ENCODE results near the gene ARHGAP20. TPM values are rescaled to one million over a fixed set of nuclear protein-coding genes. Genes with fewer than 3 reads are reported as not detected.
"Not testable (repeated sequence)": the region's sequence is repeated elsewhere in the genome, so short reads cannot be mapped to it uniquely, and the experiment has no call there.

The ARHGAP20 gene
- total RNA-seq, 1 donor from 2014 or later: 1.0 TPM

DNA sequence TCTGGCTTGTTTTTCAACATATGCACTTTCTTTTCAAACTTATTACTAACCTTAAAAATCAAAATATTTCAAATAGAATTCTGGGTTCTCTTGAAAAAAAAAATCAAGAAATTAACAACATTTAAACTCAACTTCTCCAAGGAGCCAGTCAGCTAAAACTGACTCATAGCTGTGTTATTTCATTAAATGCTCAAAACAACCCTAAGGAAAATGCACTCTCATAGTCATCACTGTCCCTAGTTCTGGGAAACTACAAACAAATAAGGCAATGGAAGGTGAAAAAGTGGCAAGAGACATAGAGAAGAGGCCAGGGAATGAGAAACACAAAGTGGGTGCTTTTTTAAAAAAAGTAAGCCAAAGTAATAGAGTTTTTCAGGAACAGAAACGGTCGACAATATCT, 4.1 kb upstream of the ARHGAP20 start:
- no peak for ATAC-seq

DNA sequence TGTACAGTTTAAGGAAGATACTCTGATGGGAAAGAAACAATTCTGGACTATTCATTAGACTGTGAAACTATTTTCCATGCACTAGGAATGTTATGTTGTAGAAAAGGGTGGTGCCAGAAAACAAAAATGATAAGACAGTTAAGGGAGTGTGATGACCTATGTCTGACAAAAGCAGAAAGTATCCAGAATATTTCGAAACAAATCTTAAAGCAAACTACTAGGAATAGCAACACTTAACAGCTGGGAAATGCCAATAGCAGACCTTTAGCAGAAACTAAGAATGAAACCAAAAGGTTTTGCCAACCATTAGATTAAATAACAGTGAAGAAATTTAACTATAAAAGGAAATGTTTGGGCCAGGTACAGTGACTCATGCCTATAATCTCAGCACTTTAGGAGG, 3.3 kb upstream of the ARHGAP20 start:
- ATAC-seq: no peak
- DNase-seq (ENCODE audit: low spot score): no peak

More for the DNA sequence above, 4.1 kb upstream of the ARHGAP20 start:
- no peak for DNase-seq (ENCODE audit: low spot score)

DNA sequence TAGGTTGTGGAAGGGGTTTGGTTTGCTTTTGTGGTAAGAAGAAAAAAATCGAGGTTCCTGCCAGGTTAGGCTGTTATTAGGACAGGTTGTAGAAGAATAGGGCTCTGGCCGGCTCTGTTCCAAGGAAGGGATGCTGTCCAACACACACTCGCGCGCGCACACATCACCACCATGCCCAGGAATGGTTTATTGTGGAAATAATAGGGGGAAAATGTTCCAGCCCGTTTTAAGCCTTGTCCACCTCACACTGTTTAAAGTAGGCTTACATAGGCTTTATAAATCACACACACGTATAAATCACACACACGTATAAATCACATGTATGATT, 1.2 kb upstream of the ARHGAP20 start:
- no peak for ATAC-seq
- DNase-seq (ENCODE audit: low spot score): no peak

DNA sequence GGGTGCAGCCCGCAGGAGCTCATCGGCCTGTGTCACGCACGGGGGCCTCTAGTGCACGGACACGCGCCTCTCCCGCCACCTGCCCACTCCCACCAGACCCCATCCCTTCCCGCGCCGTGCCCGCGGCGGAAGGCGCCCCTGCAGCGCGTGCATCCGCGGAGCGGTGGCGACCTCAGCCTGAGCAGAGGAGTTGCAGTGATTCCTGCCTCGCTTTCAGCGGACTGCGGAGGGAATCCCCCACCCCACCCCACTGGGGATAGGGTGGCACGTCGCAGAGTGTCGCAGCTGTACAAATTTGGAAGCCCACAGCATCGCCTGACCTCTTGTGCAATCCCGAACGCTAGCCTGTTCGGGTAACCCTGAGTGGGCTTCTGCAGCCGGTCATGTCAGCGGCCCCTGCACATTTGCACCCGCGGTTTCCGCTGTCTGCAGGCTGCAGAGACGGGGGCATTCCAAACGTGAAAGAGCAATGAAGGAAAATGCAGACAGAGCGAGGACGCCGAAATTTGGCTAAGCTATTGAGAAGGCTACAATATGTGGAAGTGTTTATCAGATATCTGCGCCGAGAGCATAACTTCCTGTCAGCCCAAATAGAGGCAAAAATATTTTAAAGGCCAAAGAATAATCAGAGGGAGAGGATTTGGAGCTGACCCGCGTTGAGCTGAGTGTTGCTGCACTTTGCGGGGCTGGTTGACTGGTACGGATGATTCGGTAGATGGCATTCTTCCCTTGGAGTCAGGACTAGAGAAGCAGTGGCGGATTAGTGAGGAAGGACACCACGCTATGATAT, 617 bp upstream of the ARHGAP20 start:
- ATAC-seq (peak; percentile 62), DNase-seq (ENCODE audit: low spot score) (peak; percentile 56)

DNA sequence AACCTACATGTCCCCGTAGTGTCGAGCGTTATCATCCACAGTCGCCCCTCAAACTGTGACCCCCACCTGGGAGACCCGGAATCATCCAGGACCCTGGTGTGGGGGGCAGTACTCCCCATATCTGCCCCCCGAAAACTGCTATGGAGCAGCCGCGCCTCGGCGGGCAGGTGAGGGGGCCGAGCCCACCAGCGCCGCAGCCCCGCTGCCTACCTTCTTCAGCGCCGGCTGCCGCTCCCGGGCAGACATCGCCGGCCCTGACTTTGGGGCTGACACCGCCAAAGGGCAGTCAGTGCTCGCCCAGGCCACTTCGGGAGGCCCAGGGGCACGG, 825 bp downstream of the ARHGAP20 start:
- DNase-seq (ENCODE audit: low spot score) (no peak), ATAC-seq (no peak)

DNA sequence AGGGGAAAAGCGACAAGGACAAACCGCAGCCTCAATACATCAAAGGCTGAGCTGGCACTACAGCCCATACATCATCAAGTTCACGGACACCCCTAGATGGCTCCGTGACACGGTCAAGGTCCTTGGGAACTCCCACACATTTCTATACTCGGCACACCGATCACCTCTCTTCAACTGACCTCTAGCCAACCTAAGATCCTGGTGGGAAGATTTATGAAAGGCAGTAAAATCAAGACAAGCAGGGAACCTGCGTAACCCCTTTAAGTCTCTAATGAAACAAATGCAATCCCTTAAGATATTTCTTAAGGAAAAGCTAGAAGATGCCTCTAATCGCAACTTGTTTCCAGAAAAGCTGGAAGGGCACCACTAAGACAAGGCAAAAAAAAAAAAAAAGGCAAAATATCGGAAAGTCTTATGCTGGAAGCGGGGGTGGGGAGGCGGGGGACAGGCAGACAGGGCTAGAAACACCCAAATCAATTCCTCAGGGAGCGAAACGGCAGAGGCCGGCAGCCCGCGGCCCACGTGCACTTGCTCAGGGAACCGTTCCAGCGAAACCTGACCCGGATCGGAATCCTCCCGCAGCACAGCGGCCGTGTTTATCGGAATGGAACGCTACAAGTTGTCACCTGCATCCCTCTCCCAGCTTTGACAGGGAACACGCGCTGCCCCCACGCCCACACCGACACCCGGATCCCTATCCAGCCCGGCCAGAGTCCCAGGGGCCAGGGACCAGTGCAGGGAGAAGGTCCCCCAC, 1.4 kb downstream of the ARHGAP20 start:
- peak; percentile 53 for ATAC-seq
- peak; percentile 79 for DNase-seq (ENCODE audit: low spot score)

DNA sequence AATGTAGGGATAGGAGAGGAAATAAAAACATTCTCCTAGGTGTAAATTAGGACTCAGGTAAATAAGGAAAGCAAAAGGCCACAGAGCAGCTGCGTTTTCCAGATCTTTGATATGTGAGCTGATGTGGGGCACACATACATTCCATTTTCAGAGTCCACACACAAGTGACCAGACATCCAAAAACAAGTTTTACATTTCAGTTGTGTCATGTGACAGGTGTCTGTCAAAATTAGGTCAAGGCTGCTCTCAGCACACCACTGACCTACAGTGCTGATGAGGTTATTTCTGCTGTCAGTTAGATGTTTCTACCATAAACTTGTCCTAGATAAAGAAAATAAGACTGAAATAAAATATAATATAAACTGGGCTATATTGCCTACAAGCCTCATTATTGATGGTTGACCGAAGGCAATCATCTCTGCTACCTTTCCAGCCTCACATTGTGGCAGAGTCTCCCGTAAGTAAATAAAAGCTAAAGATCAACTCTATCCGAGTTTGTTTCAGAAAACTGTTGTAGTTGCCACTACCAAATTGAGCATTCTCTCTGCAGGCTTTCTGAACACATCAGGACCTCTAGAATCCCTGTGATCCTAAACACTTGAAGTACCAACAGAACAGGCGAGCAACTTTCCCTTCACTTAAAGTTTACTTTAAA, 7.9 kb downstream of the ARHGAP20 start:
- DNase-seq (ENCODE audit: low spot score) (no peak), ATAC-seq (peak; percentile 67)

DNA sequence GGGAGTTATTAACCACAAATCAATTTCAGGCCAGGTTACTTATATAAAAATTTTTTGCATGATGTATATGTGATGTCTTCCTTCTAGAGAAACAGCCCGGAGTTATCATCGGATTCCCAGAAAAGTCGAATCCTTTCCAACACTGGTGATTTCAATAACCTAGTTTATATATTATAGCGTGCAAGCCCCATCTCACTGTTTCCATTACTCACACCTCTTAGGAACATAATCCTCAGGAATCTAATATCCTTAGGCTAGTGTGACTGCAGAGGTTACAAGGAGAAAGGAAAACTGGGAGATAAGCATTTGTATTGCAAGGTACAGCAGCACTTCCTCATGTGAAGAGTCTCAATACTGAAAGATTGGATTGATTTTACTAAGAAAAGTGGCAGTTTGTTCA, 20.3 kb downstream of the ARHGAP20 start:
- DNase-seq (ENCODE audit: low spot score) (no peak), ATAC-seq (no peak)

DNA sequence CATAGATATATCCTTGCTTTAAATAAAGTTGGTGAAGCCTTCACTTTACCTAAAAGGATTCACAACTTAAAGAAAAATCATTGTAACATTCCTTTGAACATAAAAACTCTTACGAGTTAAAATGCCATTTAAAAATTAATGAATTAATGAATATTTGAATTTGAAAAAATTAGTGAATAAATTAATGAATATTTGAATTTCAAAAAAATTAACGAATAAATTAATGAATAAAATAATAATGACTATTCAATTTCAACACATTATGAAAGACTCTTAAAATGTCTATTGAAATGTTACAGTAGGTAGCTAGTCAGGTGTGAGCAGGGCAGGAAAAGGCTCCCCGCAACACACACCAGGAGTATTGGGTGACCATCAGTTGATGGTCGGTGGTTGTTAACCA, 22.9 kb downstream of the ARHGAP20 start:
- ATAC-seq (no peak), DNase-seq (ENCODE audit: low spot score) (no peak)

DNA sequence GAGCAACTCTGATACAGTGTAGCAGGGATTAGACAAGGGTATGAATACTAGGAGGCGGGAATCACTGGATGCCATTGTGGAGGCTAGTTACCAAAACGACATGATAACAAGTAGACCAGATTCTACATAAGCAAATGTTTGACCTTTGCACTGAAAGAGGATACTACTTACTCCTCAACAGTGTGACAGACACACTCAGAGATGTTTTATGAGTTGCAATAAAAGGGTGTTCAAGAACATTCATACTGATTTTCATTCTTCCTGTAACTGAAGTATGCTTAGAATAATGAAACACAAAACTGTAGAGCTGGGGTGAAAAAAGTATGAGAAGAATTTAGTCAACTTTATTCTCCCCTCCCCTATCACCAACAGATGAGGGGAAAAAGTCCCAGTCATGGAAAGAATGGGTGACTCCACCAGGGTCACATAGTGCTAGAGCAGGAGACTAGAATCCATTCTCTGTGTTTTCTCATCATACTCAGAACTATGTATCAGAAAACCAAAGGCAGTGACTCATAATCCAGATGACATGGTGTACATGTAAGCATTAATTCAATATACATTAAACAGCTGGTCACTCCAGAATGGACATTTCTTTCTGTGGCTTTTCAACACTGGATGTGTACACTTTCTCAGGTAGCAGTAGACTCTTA, 32.8 kb downstream of the ARHGAP20 start:
- ATAC-seq: no peak
- DNase-seq (ENCODE audit: low spot score): no peak

DNA sequence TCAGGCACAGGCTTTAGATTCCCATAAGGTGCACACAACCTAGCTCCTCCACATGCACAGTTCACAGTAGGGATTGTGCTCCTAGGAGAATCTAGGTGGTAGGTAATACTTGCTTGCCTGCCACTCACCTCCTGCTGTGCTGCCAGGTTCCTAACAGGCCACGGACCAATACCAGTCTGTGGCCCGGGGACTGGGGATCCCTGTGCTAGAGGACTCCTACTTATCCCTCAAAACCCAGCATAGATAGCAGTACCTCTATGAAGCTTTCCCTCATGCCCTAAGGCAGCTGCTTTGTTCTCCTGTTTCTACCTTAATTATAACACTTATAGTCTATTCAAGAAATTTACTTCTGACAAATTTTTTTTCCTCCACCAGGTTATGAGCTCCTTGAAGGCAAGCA, 36.7 kb downstream of the ARHGAP20 start:
- ATAC-seq: no peak
- no peak for DNase-seq (ENCODE audit: low spot score)

DNA sequence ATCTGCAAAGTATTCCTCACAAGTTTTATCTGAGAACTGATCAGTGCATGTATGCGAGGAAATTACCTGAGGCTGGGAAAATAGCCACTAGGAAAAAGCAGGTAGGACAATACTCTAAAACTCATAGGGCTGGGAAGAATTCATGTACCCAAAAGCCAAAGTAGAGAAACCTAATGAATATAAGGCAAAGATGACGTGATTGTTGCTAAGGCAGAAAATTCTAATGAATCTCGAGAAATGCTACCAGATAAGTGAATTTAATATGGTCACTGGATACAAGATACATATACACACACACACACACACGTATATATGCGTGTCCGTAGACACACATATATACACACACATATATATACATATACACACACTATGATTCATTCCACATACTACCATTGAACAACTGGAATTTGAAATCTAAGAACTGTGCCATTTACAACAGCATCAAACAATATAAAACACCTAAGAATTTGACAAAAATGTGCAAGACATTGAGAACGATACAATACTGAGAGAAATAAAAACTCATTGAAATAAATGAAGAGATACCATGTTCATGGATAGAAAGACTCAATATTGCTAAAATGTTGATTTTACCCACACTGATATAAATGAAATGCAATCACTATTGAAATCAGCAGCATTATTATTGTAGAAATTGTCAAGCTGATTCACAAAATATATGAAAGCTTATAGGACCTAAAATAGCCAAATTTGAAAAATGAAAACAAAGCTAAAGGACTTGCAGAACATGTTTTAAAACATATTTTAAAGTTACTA, 46.4 kb downstream of the ARHGAP20 start:
- ATAC-seq: no peak
- no peak for DNase-seq (ENCODE audit: low spot score)

DNA sequence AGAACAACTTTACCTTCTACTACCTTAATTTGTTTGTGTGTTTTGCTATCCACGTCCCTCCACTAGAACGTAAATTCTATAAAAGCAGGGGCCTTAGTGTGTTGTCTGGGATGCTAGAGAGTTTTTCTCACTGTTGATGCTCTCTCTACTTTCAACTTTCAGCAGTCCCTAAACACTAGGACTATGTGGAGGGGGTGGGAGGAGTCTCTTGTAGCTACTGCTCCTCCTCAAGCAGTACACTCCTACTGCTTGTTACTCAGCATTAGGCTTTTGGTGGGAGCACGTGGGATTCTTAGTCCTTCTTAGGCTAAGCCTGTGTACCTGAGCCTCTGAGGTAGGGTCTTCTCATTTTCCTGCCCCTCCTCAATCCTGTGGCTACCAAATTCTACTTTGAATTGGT, 56.3 kb downstream of the ARHGAP20 start:
- no peak for DNase-seq (ENCODE audit: low spot score)
- ATAC-seq: no peak

DNA sequence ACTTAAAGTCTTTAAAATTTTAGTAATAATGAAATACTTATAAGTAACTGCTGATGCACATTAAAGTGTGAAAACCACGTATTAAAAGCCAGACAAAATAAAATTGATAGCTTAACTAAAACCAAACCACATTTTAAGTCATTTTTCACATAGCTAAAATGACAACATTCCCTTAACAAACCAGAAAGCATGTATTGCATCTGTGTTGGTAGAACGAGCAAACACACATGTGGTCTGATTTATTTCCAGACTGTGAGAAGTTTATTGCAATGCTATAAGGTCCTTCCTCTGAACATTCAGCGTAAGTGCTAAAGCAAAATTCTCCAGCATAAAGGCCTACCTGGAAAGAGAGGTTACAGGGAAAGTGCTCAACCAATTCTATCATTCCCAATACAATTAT, 57.8 kb downstream of the ARHGAP20 start:
- DNase-seq (ENCODE audit: low spot score): no peak
- no peak for ATAC-seq

DNA sequence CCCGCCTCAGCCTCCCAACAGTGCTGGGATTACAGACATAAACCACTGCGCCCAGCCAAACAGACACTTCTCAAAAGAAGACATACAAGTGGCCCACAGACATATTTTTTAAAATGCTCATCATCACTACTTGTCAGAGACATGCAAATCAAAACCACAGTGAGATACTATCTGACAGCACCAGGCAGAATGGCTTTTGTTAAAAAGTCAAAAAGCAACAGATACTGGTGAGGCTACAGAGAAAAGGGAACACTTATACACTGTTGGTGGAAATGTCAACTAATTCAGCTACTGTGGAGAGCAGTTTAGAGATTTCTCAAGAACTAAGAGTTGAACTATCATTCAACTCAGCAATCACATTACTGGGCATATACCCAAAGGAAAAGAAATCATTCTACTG, 67.0 kb downstream of the ARHGAP20 start:
- DNase-seq (ENCODE audit: low spot score): no peak

DNA sequence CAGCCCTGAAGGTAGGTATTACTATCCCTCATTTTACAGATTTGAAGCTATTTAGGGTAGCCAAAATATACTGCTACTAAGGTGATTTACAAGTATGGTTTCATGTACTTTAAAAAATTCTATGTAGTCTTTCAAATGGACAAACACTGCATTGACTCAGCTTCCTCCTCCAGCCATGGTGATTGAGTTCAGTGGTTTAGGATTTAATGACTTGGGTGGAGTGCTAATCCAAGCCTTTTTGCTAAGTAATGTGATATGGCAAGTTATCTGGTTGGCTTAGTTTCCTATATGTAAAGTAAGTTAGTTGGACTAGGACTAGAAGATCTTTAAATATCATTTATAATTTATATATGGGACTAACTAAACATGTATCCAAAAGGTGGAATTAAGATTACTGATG, 77.9 kb downstream of the ARHGAP20 start:
- ATAC-seq (no peak), DNase-seq (ENCODE audit: low spot score) (no peak)

More for the DNA sequence above, 67.0 kb downstream of the ARHGAP20 start:
- no peak for ATAC-seq

DNA sequence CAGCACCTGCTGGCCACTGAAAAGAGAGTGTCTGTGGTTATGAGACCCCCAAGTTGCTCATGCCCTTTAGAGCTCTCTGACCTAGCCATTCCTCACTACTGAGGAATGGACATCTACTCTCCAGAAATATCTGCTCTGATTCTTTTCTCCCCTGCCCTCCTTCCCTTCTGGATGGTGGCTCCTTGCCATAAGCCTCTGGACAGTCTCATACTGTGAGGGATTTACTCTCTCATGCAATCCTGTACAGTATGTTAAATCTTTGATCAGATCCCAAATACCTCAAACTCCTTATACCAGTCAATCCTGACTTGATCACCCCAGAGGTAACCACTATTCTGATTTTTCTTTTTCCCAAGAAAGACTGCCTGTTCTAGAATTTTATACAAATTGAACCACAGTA, 80.7 kb downstream of the ARHGAP20 start:
- ATAC-seq (no peak), DNase-seq (ENCODE audit: low spot score) (no peak)

DNA sequence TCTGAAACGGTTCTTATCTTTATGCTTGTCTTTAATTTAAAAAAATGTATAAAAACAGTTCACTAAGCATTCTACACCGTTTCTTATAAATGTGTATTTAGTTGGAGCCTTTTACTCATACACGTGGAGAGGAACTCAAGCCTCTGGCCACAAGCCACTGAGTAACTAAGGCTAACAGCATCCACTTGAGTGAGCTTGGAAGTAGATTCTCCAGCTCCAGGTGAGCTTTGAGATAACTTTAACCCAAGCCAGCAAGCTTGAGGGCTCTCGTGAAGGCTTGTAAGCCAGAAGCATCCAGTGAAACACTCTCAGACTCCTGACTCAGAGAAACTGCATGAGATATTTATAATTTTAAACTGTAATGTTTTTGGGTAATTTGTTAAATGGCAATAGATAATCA, 82.6 kb downstream of the ARHGAP20 start:
- DNase-seq (ENCODE audit: low spot score) (no peak), ATAC-seq (no peak)

DNA sequence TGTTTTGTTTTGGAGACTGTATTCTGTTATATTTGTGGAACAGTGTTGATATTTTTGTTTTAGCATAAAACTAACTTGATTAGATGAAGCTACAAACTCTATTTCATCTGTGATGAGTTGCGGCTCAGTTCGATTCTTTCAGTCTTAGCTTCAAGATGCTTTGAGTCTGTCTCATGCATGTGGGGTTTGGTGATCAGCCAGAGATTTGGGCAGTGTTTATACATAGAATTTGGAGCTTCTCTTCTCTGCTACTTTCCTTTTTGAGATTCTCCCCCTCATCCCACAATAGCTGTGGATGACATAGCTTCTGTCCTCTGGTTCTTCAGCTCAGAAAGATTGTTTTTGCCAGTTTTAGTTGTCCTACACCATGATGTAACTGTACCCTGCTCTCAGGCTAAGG, 90.4 kb downstream of the ARHGAP20 start:
- DNase-seq (ENCODE audit: low spot score) (no peak), ATAC-seq (no peak)

DNA sequence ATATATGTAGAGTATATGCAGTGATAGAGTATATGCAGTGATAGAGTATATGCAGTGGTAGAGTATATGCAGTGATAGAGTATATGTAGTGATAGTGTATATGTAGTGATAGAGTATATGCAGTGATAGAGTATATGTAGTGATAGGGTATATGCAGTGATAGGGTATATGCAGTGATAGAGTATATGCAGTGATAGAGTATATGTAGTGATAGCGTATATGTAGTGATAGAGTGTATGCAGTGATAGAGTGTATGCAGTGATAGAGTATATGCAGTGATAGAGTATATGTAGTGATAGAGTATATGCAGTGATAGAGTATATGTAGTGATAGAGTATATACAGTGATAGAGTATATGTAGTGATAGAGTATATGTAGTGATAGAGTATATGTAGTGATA, 92.9 kb downstream of the ARHGAP20 start:
- ATAC-seq; DNase-seq (ENCODE audit: low spot score): not testable (repeated sequence)

DNA sequence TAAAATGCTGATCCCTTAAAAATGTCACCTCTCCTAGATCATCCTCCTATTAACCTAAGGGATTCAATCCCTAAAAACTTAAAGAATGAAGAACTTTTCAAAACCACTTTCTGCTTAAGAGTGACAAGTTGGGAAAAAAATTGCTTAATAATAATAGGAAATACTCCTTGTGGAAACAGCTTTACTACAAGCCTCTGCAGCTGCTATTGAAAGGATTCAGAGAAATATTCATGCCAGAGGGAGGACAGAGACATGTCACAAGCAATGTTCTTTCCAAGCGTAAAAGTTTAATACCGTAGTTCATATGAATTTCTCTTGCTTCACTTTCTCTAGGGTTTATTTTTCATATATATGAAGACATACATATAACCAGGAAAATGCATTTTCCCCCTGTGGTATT, 98.2 kb downstream of the ARHGAP20 start:
- no peak for ATAC-seq
- no peak for DNase-seq (ENCODE audit: low spot score)
